ENCODE data around the gene IL4I1. TPM values are rescaled to one million over a fixed set of nuclear protein-coding genes. Genes with fewer than 3 reads are reported as not detected.

IL4I1 gene
- total and polyA plus RNA-seq, 11 donors, result 0.27 to 21.6 (median 0.44) TPM; not detected in 4

DNA sequence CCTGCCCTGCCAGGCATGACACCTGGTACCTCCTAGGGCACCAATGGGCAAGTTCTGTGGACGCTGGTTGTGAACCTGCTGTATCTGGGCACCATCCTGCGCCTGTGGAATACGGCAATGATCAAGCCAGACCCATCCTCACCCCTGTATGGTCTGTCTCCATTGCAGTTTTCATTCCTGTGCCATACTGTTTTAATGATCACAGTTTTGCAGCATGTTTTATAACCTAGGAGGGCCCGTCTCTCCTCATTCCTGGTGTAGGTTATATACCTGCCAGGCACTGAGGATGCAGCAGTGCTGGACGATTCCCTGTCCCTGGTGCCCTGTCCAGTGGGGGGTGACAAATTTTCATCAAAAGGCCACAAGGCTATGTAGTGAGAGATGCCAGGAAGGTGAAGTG, 13.6 kb downstream of the IL4I1 start:
- TF ChIP-seq, protein P1, sequence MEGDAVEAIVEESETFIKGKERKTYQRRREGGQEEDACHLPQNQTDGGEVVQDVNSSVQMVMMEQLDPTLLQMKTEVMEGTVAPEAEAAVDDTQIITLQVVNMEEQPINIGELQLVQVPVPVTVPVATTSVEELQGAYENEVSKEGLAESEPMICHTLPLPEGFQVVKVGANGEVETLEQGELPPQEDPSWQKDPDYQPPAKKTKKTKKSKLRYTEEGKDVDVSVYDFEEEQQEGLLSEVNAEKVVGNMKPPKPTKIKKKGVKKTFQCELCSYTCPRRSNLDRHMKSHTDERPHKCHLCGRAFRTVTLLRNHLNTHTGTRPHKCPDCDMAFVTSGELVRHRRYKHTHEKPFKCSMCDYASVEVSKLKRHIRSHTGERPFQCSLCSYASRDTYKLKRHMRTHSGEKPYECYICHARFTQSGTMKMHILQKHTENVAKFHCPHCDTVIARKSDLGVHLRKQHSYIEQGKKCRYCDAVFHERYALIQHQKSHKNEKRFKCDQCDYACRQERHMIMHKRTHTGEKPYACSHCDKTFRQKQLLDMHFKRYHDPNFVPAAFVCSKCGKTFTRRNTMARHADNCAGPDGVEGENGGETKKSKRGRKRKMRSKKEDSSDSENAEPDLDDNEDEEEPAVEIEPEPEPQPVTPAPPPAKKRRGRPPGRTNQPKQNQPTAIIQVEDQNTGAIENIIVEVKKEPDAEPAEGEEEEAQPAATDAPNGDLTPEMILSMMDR (IDR thresholded peaks at IDR 0.05), result no peak
- TF ChIP-seq POLR2A (IDR thresholded peaks at IDR 0.05), result no peak
- Histone ChIP-seq H3K4me1 (peaks cover 0 to 24% (median 7%) of the 10 kb centered on the region in 12 donors), H3K9me3 (no peaks in the 10 kb centered on the region), H3K36me3 (peaks cover 8 to 93% (median 77%) of the 10 kb centered on the region in 9 donors), H3K4me3 (no peak overlapping the region), H3K27ac (no peak overlapping the region), H3K27me3 (no peaks in the 10 kb centered on the region)
- ATAC-seq (no peak), DNase-seq (no peak)
- 89 to 100% (median 98%) methylated on average over 3 to 5 of the region's 5 CpGs for WGBS, 4 donors
- intact Hi-C loops (cut with DNase I), result no loop called here

DNA sequence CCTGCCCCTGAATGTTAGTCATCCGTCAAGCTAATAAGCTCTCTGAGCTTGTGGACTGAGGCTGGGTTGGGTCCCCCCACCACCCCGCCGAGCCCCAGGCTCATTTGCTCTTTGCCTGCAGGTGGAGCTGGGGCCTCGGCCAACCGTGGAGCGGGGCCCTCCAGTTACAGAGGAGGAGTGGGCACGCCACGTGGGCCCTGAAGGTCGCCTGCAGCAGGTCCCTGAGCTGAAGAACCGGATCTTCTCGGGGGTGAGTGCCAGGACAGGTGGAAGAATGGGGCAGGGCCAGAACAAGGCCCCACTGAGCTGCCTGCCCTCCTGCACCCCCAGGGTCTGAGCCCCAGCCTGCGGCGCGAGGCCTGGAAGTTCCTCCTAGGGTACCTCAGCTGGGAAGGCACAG, 14.0 kb downstream of the IL4I1 start:
- ATAC-seq (no peak), DNase-seq (no peak)
- 94 to 100% (median 97%) methylated on average over 4 to 14 of the region's 14 CpGs for WGBS, 4 donors
- Histone ChIP-seq H3K4me1 (peaks cover 0 to 25% (median 9%) of the 10 kb centered on the region in 12 donors), H3K27me3 (no peaks in the 10 kb centered on the region), H3K9me3 (no peaks in the 10 kb centered on the region), H3K27ac (no peak overlapping the region), H3K36me3 (peaks cover 8 to 90% (median 77%) of the 10 kb centered on the region in 9 donors), H3K4me3 (no peak overlapping the region)
- TF ChIP-seq, protein P1 (IDR thresholded peaks at IDR 0.05), result no peak
- TF ChIP-seq POLR2A (IDR thresholded peaks at IDR 0.05), result no peak
- intact Hi-C loops (cut with DNase I), result no loop called here

DNA sequence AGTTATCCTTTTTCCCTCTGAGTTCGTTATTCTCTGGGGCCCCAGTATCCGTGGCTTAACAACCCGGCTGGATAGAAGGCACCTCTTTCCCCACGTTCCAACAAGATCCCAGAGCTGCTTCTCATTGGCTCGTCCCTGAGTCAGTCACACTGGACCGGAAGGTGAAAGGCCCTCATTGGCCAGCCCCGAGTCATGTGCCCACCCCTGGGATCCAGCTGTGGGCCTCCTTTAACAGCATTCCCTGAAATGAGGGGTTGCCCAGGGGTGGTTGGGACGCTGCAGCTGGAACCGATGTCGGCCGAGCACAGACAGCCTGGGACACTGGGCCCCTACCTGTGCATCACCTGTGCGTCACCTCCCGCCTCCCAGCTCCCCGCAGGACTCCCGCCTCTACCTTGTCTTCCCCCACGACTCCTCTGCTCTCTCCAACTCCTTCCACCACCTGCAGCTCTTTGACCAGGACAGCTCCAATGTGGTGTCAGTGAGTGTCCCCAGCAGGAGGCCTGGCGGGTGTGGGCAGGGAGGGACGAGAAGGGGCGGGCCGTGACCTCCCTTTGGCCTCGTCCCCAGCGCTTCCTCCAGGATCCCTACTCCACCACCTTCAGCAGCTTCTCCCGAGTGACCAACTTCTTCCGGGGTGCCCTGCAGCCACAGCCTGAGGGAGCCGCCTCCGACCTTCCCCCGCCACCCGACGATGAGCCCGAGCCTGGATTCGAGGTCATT, 14.9 kb downstream of the IL4I1 start:
- intact Hi-C loops (cut with DNase I), result no loop called here
- no peaks in the 10 kb centered on the region for H3K9me3 ChIP-seq
- DNase-seq, result peak in 1 of 5 donors; percentile 52

DNA sequence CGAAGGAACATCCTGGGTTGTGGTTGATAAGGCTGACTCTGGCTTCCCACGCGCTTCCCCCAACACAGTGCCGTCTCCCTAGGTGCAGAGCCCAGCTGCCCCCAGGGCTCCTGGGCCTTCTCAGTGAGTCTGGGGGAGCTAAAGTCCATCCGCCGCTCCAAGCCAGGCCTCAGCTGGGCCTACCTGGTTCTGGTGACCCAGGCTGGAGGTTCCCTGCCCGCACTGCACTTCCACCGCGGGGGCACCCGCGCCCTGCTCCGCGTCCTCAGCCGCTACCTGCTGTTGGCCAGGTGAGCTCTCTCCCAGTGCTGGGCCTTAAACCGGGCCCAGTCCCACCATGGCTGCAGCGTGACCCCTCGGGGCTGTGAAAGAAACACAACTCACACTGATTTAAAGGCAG, 15.5 kb downstream of the IL4I1 start:
- 92 to 98% (median 95%) methylated on average over 17 of the region's 17 CpGs for WGBS, 4 donors
- no peak overlapping the region for H3K27ac ChIP-seq
- TF ChIP-seq, protein P1 (IDR thresholded peaks at IDR 0.05), result no peak
- no peak for TF ChIP-seq POLR2A (IDR thresholded peaks at IDR 0.05)
- DNase-seq, result peak in 1 of 5 donors; percentile 44
- intact Hi-C loops (cut with DNase I), result no loop called here
- peaks cover 8 to 78% (median 72%) of the 10 kb centered on the region in 9 donors for H3K36me3 ChIP-seq
- ATAC-seq, result no peak
- H3K9me3 ChIP-seq, result no peaks in the 10 kb centered on the region
- H3K27me3 ChIP-seq, result no peaks in the 10 kb centered on the region
- peaks cover 0 to 16% (median 9%) of the 10 kb centered on the region in 12 donors for H3K4me1 ChIP-seq
- H3K4me3 ChIP-seq, result no peak overlapping the region

More for the DNA sequence above, 14.9 kb downstream of the IL4I1 start:
- peaks cover 0 to 16% (median 9%) of the 10 kb centered on the region in 12 donors for H3K4me1 ChIP-seq
- 82 to 90% (median 87%) methylated on average over 31 of the region's 31 CpGs for WGBS, 4 donors
- H3K27ac ChIP-seq, result no peak overlapping the region
- ATAC-seq, result no peak
- H3K4me3 ChIP-seq, result no peak overlapping the region
- H3K36me3 ChIP-seq, result peaks cover 8 to 84% (median 75%) of the 10 kb centered on the region in 9 donors
- TF ChIP-seq, protein P1 (IDR thresholded peaks at IDR 0.05), result no peak
- no peak for TF ChIP-seq POLR2A (IDR thresholded peaks at IDR 0.05)
- H3K27me3 ChIP-seq, result no peaks in the 10 kb centered on the region
